Transverse colon (tissue), 4 donors: ENCODE data around the gene PAQR7. TPM values are rescaled to one million over a fixed set of nuclear protein-coding genes. Genes with fewer than 3 reads are reported as not detected.

Experiments used
- DNase-seq: peaks from one replicate; pipeline ENCODE4 v3.0.0-alpha.2; 2019
- H3K27ac ChIP-seq, 4 donors: fragments of 200-600 bp; sonication (generic); 2 replicates each; pipeline ENCODE4 v1.5.1; 2016 to 2018; ENCODE audit warnings: inconsistent platforms in 4 of 4
- H3K27me3 ChIP-seq: fragments of 200-600 bp; sonication (generic); 2 replicates; pipeline ENCODE4 v1.5.1; 2017; ENCODE audit warnings: inconsistent platforms
- H3K36me3 ChIP-seq, 4 donors: fragments of 200-600 bp; sonication (generic); 2 replicates each; pipeline ENCODE4 v1.5.1; 2017 to 2019; ENCODE audit warnings: inconsistent platforms in 4 of 4
- H3K4me1 ChIP-seq, 4 donors: fragments of 200-600 bp; sonication (generic); 2 replicates each; pipeline ENCODE4 v1.5.1; 2017 to 2020; ENCODE audit warnings: inconsistent platforms in 4 of 4
- H3K4me3 ChIP-seq, 4 donors: fragments of 200-600 bp; sonication (generic); 1 replicate in 1 of 4; 2 replicates in 3 of 4; pipeline versions ENCODE4 v1.5.1 to v1.6.1; 2017 to 2019; ENCODE audit warnings: inconsistent platforms in 4 of 4
- H3K9me3 ChIP-seq, 2 donors: fragments of 200-600 bp; sonication (generic); 2 replicates each; pipeline ENCODE4 v1.5.1; 2017 to 2019; ENCODE audit warnings: inconsistent platforms in 2 of 2
- CTCF ChIP-seq, 5 experiments: fragments of 200-600 bp in 3 of 5; fragments of 450-650 bp in 2 of 5; sonication (generic) in 3 of 5; IDR thresholded peaks; 1 replicate in 2 of 5; 2 replicates in 3 of 5; pipeline ENCODE4 v1.5.1; 2016 to 2017; ENCODE audit warnings: antibody characterized with exemption in 5 of 5, inconsistent platforms in 3 of 5, mild to moderate bottlenecking in 2 of 5, moderate library complexity in 1 of 5
- EP300 ChIP-seq: sonication (generic); formaldehyde crosslinking; IDR thresholded peaks from one replicate; pipeline ENCODE4 v1.6.1; 2017; ENCODE audit warnings: antibody characterized with exemption, low read depth
- POLR2A ChIP-seq: fragments of 450-650 bp; IDR thresholded peaks from one replicate; pipeline ENCODE4 v1.6.1; 2016; ENCODE audit warnings: antibody characterized with exemption, mild to moderate bottlenecking, moderate library complexity
- POLR2AphosphoS5 ChIP-seq, 3 donors: sonication (generic); formaldehyde crosslinking; IDR thresholded peaks; one replicate each; pipeline ENCODE4 v1.6.1; 2016; ENCODE audit warnings: antibody characterized with exemption in 3 of 3
- WGBS, 2 donors: methylation state at CpG; one replicate each; pipeline ENCODE4 v1.1.5; 2018; ENCODE audit warnings: low coverage in 1 of 2; 5-methylcytosine and 5-hydroxymethylcytosine counted together
- in situ Hi-C, 4 donors: fragments of 200-750 bp; cut with MboI; loops; one replicate each; pipeline versions ENCODE4 v1.15.0 to v1.15.1; 2017; ENCODE audit warnings: low sequenced_read_pairs in 3 of 4, low pct_ligation_motif_present in 1 of 4, low pct_unique_long_range_greater_than_20kb in 1 of 4
- intact Hi-C: fragments of 100-400 bp; cut with DNase I; formaldehyde crosslinking; loops from one replicate; pipeline ENCODE4 v1.15.1; 2023; ENCODE audit warnings: low total_unique reads
- total RNA-seq, 4 donors: library from RNA; depleted of rRNA; stranded (reverse); fragments of >200 nt; gene quantifications; one replicate each; pipeline ENCODE4 v1.1.0, GENCODE V29; 2016

PAQR7 gene
- total RNA-seq, 4 donors from 2014 or later, result 2.0 to 2.4 (median 2.4) TPM; not detected in 1

- H3K36me3 ChIP-seq, result no peaks in the 10 kb centered on the region
- no peaks in the 10 kb centered on the region for H3K27me3 ChIP-seq
- TF ChIP-seq POLR2A (no peak), CTCF (IDR thresholded peaks at IDR 0.05) (no peak), POLR2AphosphoS5 (IDR thresholded peaks at IDR 0.05) (no peak), EP300 (no peak)
- no peak overlapping the region for H3K27ac ChIP-seq
- peaks cover 0 to 4% (median 0%) of the 10 kb centered on the region in 4 donors for H3K4me1 ChIP-seq
- intact Hi-C loops (no loop called here), in situ Hi-C loops (no loop called here)
- H3K9me3 ChIP-seq, result no peaks in the 10 kb centered on the region
- no peak for DNase-seq
- H3K4me3 ChIP-seq, result no peak overlapping the region
Measured at GRCh38 chr1:25913206-25913605, 37.7 kb upstream of the PAQR7 start.

GRCh38 chr1:25912076-25912831, 36.7 kb upstream of the PAQR7 start:
- Histone ChIP-seq H3K36me3 (no peaks in the 10 kb centered on the region), H3K9me3 (no peaks in the 10 kb centered on the region), H3K27me3 (no peaks in the 10 kb centered on the region), H3K4me1 (no peaks in the 10 kb centered on the region), H3K27ac (no peak overlapping the region), H3K4me3 (no peak overlapping the region)
- WGBS, 2 donors, result 66 to 85% methylated on average over 4 to 5 of the region's 5 CpGs
- TF ChIP-seq POLR2A (no peak), POLR2AphosphoS5 (IDR thresholded peaks at IDR 0.05) (no peak), CTCF (IDR thresholded peaks at IDR 0.05) (no peak), EP300 (no peak)
- in situ Hi-C loops, result no loop called here
- DNase-seq, result no peak
- intact Hi-C loops, result no loop called here

GRCh38 chr1:25911162-25911561, 35.7 kb upstream of the PAQR7 start:
- H3K36me3 ChIP-seq, result no peaks in the 10 kb centered on the region
- H3K4me1 ChIP-seq, result peaks cover 0 to 7% (median 5%) of the 10 kb centered on the region in 4 donors
- no peak for DNase-seq
- no peak for TF ChIP-seq EP300
- TF ChIP-seq CTCF (IDR thresholded peaks at IDR 0.05), result no peak
- no peak for TF ChIP-seq POLR2A
- in situ Hi-C loops, result no loop called here
- intact Hi-C loops, result no loop called here
- no peaks in the 10 kb centered on the region for H3K9me3 ChIP-seq
- H3K4me3 ChIP-seq, result no peak overlapping the region
- H3K27ac ChIP-seq, result no peak overlapping the region
- H3K27me3 ChIP-seq, result no peaks in the 10 kb centered on the region

GRCh38 chr1:25909040-25909439, 33.5 kb upstream of the PAQR7 start:
- WGBS, 2 donors, result 45 to 70% methylated on average over 2 to 10 of the region's 10 CpGs
- peaks cover 10 to 26% (median 16%) of the 10 kb centered on the region in 4 donors for H3K4me1 ChIP-seq
- TF ChIP-seq POLR2A (no peak), POLR2AphosphoS5 (IDR thresholded peaks at IDR 0.05) (no peak), EP300 (no peak), CTCF (IDR thresholded peaks at IDR 0.05) (no peak)
- DNase-seq, result no peak
- intact Hi-C loops (no loop called here), in situ Hi-C loops (no loop called here)
- no peak overlapping the region for H3K27ac ChIP-seq
- H3K9me3 ChIP-seq, result no peaks in the 10 kb centered on the region
- H3K27me3 ChIP-seq, result no peaks in the 10 kb centered on the region
- H3K4me3 ChIP-seq, result no peak overlapping the region
- no peaks in the 10 kb centered on the region for H3K36me3 ChIP-seq
